ENCODE measurements around the gene TMEM229B. TPM values are rescaled to one million over a fixed set of nuclear protein-coding genes. Genes with fewer than 3 reads are reported as not detected.
"Not testable (repeated sequence)": the region's sequence is repeated elsewhere in the genome, so short reads cannot be mapped to it uniquely, and the experiment has no call there.

TMEM229B gene
- total RNA-seq, 2 donors from 2014 or later, result 12.7 to 15.2 TPM

GRCh38 chr14:67472726-67473125 is 15.8 kb downstream of the TMEM229B start:
- ATAC-seq (no peak), DNase-seq (no peak)
- H3K9me3 ChIP-seq (ENCODE audit: control insufficient read depth, low read length, poor library complexity, severe bottlenecking), result no peaks in the 10 kb centered on the region
- Mint-ChIP-seq H3K27ac (no peak overlapping the region), H3K27me3 (no peaks in the 10 kb centered on the region), H3K36me3 (ENCODE audit: low read depth) (peaks cover 9% of the 10 kb centered on the region), H3K4me3 (no peak overlapping the region), H3K4me1 (peaks cover 18% of the 10 kb centered on the region)

- H3K27ac Mint-ChIP-seq, result peak overlapping the region; percentile 49
- ATAC-seq, result no peak
Observed at GRCh38 chr14:67469954-67470353, 18.6 kb downstream of the TMEM229B start.

DNA sequence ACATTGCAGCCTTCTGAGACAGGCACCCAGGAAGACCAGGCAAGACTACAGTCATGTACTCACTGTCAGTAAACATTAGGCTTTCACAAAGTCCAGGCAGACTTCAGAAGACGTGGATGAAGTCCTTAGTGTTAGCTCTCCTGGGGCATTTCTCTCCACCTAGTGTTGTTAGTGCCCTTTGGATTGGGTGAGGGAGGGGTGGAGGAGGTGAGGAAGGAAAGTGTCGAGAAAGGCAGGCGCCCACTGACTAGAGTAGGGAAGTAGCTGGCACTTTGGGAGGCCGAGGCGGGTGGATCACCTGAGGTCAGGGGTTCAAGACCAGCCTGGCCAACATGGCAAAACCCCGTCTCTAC is 20.2 kb downstream of the TMEM229B start:
- Mint-ChIP-seq H3K27me3 (no peaks in the 10 kb centered on the region), H3K4me1 (peaks cover 32% of the 10 kb centered on the region), H3K36me3 (ENCODE audit: low read depth) (peaks cover 2% of the 10 kb centered on the region), H3K27ac (no peak overlapping the region), H3K4me3 (no peak overlapping the region)
- no peaks in the 10 kb centered on the region for H3K9me3 ChIP-seq (ENCODE audit: control insufficient read depth, low read length, poor library complexity, severe bottlenecking)
- no peak for ATAC-seq
- DNase-seq, result no peak

More at GRCh38 chr14:67469954-67470353, 18.6 kb downstream of the TMEM229B start:
- Mint-ChIP-seq H3K27me3 (no peaks in the 10 kb centered on the region), H3K4me1 (peaks cover 22% of the 10 kb centered on the region), H3K36me3 (ENCODE audit: low read depth) (peaks cover 2% of the 10 kb centered on the region), H3K4me3 (no peak overlapping the region)
- no peaks in the 10 kb centered on the region for H3K9me3 ChIP-seq (ENCODE audit: control insufficient read depth, low read length, poor library complexity, severe bottlenecking)
- DNase-seq, result no peak

DNA sequence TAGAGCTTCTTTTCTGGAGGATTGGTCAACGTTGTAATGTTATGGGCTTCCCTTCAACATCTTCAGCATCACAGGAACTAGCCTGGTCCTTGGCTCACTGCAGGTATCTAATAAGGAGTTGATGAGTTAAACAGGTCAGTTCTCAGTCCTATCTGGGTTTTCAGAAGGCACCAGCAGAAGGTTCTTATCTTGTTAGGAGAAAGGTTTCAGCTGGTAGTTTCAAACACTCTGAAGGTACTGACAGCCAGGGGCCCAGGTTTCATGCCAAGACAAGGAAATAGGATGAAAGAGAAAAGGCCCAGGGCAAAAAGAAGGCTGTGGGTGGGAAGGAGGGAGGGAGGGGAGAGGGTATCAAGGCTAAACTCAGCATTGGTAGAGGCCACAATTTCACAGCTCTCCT is 21.4 kb downstream of the TMEM229B start:
- Mint-ChIP-seq H3K4me1 (peaks cover 29% of the 10 kb centered on the region), H3K4me3 (no peak overlapping the region), H3K27ac (no peak overlapping the region), H3K36me3 (ENCODE audit: low read depth) (peaks cover 2% of the 10 kb centered on the region), H3K27me3 (no peaks in the 10 kb centered on the region)
- no peak for DNase-seq
- H3K9me3 ChIP-seq (ENCODE audit: control insufficient read depth, low read length, poor library complexity, severe bottlenecking), result no peaks in the 10 kb centered on the region
- no peak for ATAC-seq

- no peaks in the 10 kb centered on the region for H3K9me3 ChIP-seq (ENCODE audit: control insufficient read depth, low read length, poor library complexity, severe bottlenecking)
- Mint-ChIP-seq H3K27ac (peak overlapping the region; percentile 45), H3K4me3 (no peak overlapping the region), H3K36me3 (ENCODE audit: low read depth) (peaks cover 2% of the 10 kb centered on the region), H3K27me3 (no peaks in the 10 kb centered on the region), H3K4me1 (peaks cover 29% of the 10 kb centered on the region)
- no peak for DNase-seq
- ATAC-seq, result no peak
Observed at GRCh38 chr14:67464879-67465278, 23.6 kb downstream of the TMEM229B start.

- H3K27me3 Mint-ChIP-seq, result no peaks in the 10 kb centered on the region
- peak overlapping the region; percentile 45 for H3K27ac Mint-ChIP-seq
- H3K4me3 Mint-ChIP-seq, result peak overlapping the region; percentile 33
- H3K4me1 Mint-ChIP-seq, result peaks cover 29% of the 10 kb centered on the region
- ATAC-seq (peak; percentile 50), DNase-seq (no peak)
- peaks cover 2% of the 10 kb centered on the region for H3K36me3 Mint-ChIP-seq (ENCODE audit: low read depth)
- no peaks in the 10 kb centered on the region for H3K9me3 ChIP-seq (ENCODE audit: control insufficient read depth, low read length, poor library complexity, severe bottlenecking)
Observed at GRCh38 chr14:67464377-67464776, 24.1 kb downstream of the TMEM229B start.

- DNase-seq (no peak), ATAC-seq (no peak)
- H3K4me3 Mint-ChIP-seq, result peak overlapping the region; percentile 59
- peaks cover 2% of the 10 kb centered on the region for H3K36me3 Mint-ChIP-seq (ENCODE audit: low read depth)
- H3K27ac Mint-ChIP-seq, result peak overlapping the region; percentile 43
- peaks cover 29% of the 10 kb centered on the region for H3K4me1 Mint-ChIP-seq
- H3K9me3 ChIP-seq (ENCODE audit: control insufficient read depth, low read length, poor library complexity, severe bottlenecking), result no peaks in the 10 kb centered on the region
- H3K27me3 Mint-ChIP-seq, result no peaks in the 10 kb centered on the region
Observed at GRCh38 chr14:67463900-67464299, 24.6 kb downstream of the TMEM229B start.

DNA sequence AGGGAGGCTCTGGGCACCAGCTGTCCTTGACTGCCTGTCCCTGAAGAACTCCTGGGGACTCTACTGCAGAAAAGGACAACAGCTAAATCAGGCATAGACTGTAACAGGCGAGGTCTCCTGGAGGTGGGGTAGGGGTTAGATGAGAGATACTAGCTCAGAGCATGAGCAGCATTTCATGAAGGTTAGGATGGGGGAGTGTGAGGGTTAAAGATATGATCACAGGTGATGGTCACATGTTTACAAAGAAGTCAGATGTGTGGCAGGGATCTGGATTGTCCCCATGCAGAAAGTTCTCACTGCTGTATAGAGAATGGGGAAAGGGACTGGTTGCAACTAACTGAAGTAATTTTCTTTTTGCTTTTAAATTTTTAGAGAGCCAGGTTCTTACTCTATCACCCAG is 26.5 kb downstream of the TMEM229B start:
- no peaks in the 10 kb centered on the region for H3K9me3 ChIP-seq (ENCODE audit: control insufficient read depth, low read length, poor library complexity, severe bottlenecking)
- Mint-ChIP-seq H3K36me3 (ENCODE audit: low read depth) (peaks cover 2% of the 10 kb centered on the region), H3K27ac (no peak overlapping the region), H3K4me3 (no peak overlapping the region), H3K27me3 (peaks cover 10% of the 10 kb centered on the region), H3K4me1 (peaks cover 19% of the 10 kb centered on the region)
- ATAC-seq (no peak), DNase-seq (no peak)

DNA sequence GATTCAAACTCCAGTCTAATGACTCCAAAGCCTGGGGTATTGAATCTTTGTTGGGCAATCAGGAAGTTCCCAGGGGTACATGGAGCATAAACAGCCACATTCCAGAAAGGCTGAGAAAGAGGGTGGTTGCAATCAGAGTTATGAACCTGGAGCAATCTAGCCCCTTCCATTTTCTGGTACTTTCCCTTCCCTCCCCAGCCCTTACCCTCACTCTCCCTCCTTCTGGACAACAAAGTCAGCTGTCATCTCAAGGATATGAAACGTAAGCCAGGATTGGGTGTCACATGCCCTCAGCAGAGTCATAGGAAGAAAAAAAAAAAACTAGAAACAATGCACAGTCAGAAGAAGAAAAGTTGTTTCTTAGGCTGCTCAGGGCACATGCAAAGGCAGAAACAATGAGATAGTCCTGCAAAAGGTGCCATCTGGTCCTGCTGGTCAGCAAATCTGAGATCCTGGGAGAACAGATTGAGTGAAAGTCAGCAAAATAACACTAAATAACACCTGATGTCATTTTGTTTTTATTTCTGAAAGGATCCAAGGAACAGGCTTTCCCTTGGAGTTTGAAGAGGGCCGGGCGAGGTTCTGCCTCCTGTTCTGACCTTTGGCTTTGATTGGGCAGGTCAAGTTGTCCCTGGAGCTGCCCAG is 27.1 kb downstream of the TMEM229B start:
- Mint-ChIP-seq H3K4me3 (no peak overlapping the region), H3K27ac (no peak overlapping the region)

GRCh38 chr14:67459336-67459735 is 29.2 kb downstream of the TMEM229B start:
- H3K4me3 Mint-ChIP-seq, result no peak overlapping the region
- ATAC-seq, result no peak
- DNase-seq, result no peak
- H3K27ac Mint-ChIP-seq, result no peak overlapping the region
- H3K4me1 Mint-ChIP-seq, result peaks cover 6% of the 10 kb centered on the region
- H3K9me3 ChIP-seq (ENCODE audit: control insufficient read depth, low read length, poor library complexity, severe bottlenecking), result no peaks in the 10 kb centered on the region
- no peaks in the 10 kb centered on the region for H3K36me3 Mint-ChIP-seq (ENCODE audit: low read depth)
- H3K27me3 Mint-ChIP-seq, result peaks cover 10% of the 10 kb centered on the region

More for the DNA sequence above, 27.1 kb downstream of the TMEM229B start:
- peaks cover 18% of the 10 kb centered on the region for H3K4me1 Mint-ChIP-seq
- no peaks in the 10 kb centered on the region for H3K9me3 ChIP-seq (ENCODE audit: control insufficient read depth, low read length, poor library complexity, severe bottlenecking)
- H3K36me3 Mint-ChIP-seq (ENCODE audit: low read depth), result peaks cover 2% of the 10 kb centered on the region
- ATAC-seq, result no peak
- no peak for DNase-seq
- H3K27me3 Mint-ChIP-seq, result peaks cover 10% of the 10 kb centered on the region

- Mint-ChIP-seq H3K4me3 (no peak overlapping the region), H3K36me3 (ENCODE audit: low read depth) (no peaks in the 10 kb centered on the region), H3K4me1 (no peaks in the 10 kb centered on the region), H3K27ac (peak overlapping the region; percentile 37), H3K27me3 (peaks cover 14% of the 10 kb centered on the region)
- no peaks in the 10 kb centered on the region for H3K9me3 ChIP-seq (ENCODE audit: control insufficient read depth, low read length, poor library complexity, severe bottlenecking)
- DNase-seq (no peak), ATAC-seq (no peak)
Observed at GRCh38 chr14:67457782-67458181, 30.7 kb downstream of the TMEM229B start.

DNA sequence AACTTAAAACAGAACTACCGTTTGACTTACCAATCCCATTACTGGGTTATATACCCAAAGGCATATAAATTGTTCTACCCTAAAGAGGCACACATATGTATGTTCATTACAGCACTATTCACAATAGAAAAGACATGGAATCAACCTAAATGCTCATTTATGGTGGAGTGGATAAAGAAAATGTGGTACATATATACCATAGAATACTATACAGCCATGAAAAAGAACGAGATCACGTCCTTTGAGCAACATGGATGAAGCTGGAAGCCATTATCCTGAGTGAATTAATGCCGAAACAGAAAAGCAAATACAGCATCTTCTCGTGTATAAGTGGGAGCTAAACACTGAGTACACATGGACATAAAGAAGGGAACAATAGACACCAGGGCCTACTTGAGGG is 31.8 kb downstream of the TMEM229B start:
- DNase-seq (no peak), ATAC-seq (no peak)
- Mint-ChIP-seq H3K27ac (no peak overlapping the region), H3K4me1 (no peaks in the 10 kb centered on the region), H3K36me3 (ENCODE audit: low read depth) (no peaks in the 10 kb centered on the region), H3K27me3 (peaks cover 16% of the 10 kb centered on the region), H3K4me3 (no peak overlapping the region)
- no peaks in the 10 kb centered on the region for H3K9me3 ChIP-seq (ENCODE audit: control insufficient read depth, low read length, poor library complexity, severe bottlenecking)

DNA sequence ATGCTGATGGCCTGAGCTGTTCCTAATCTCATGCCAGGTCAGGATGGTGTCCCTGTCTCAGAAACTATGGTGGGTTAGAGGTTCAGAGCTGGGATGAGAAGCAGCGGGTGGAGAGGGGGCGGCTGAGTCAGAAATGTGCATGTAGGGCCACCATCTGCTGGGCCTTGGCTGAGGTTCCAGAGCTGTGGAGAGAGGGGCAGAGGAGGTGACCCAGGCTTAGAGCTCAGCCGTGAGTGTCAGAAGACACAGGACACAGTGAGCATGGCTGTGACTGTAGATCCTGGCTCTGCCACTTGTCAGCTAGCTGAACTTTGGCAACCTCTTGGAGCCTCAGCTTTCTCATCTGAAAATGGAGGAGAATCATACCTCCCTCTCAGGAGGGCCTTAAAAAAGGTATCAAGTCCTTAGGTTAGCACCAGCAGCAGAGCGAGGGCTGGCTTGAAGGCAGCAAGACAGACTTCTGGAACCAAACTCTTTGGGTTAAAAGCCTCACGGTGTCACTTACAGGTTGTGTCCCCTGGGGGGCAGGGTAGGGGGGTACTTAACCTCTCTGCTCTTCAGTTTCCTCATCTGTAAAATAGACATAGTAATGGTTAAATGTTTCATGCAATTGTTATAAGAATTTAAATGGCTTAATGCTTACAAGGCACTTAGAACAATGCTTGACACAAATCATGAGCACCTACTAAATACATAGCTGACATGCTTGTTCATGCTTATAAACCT is 34.8 kb downstream of the TMEM229B start:
- H3K27ac Mint-ChIP-seq, result no peak overlapping the region
- H3K27me3 Mint-ChIP-seq, result peaks cover 23% of the 10 kb centered on the region
- ATAC-seq (no peak), DNase-seq (no peak)
- H3K4me1 Mint-ChIP-seq, result no peaks in the 10 kb centered on the region
- H3K9me3 ChIP-seq (ENCODE audit: control insufficient read depth, low read length, poor library complexity, severe bottlenecking), result no peaks in the 10 kb centered on the region
- H3K36me3 Mint-ChIP-seq (ENCODE audit: low read depth), result no peaks in the 10 kb centered on the region
- no peak overlapping the region for H3K4me3 Mint-ChIP-seq

DNA sequence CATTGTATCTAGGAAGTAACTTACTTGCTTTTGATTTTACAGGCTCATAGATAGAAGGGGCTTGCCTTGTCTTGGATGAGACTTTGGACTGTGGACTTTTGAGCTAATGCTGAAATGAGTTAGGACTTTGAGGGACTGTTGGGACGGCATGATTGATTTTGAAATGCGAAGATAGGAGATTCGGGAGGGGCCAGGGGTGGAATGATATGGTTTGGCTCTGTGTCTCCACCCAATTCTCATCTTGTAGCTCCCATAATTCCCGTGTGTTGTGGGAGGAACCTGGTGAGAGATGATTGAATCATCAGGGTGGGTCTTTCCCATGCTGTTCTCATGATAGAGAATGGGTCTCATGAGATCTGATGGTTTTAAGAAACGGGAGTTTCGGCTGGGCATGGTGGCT is 36.9 kb downstream of the TMEM229B start:
- not testable (repeated sequence) for H3K4me1 Mint-ChIP-seq

More for the DNA sequence above, 36.9 kb downstream of the TMEM229B start:
- H3K27ac Mint-ChIP-seq; H3K9me3 ChIP-seq (ENCODE audit: control insufficient read depth, low read length, poor library complexity, severe bottlenecking); DNase-seq; H3K4me3 Mint-ChIP-seq; ATAC-seq; H3K36me3 Mint-ChIP-seq (ENCODE audit: low read depth): not testable (repeated sequence)
- peaks cover 18% of the 10 kb centered on the region for H3K27me3 Mint-ChIP-seq
